PC-3 (cell line): ENCODE measurements around the gene DIS3L2.

ENCODE experiments used
- EZH2phosphoT487 ChIP-seq: fragments of 300-600 bp; sonication (generic); IDR thresholded peaks from 2 replicates; pipeline ENCODE4 v1.6.1; 2018; ENCODE audit warnings: mild to moderate bottlenecking, antibody characterized with exemption, low read length, borderline replicate concordance
- TF ChIP-seq, protein P1 (sequence below): fragments of 300-600 bp; sonication (generic); conservative IDR thresholded peaks from 2 replicates; pipeline ENCODE4 v1.5.1; 2017; ENCODE audit warnings: antibody characterized with exemption, low read depth, mild to moderate bottlenecking, low read length

DNA sequence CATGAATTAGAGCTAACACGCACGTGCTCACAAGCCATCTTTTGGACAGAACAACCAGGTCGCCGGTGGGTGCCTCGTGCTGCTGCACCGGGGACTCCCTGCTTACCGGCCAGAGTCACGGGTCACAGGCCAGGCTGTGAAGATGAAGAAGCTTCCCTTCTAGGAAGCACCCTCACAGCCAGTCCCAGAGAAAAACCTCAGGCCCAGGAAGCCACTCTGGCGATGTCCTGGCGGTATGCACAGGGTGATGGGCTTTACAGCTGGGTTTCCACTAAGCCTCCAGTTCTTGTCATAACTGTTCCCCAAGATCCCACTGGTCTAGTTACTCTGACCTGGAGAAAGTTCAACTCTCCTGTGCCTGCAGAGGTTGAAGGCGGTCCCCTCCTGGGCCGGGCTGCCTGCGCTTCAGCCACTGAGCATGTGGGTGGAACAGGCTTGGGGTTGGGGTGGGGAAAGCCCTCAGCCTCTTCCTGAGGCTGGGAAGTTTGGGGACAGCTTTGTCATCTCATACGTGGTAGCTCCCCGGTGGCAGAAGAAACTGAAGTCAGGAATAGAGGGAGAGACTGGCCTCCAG, 15.2 kb upstream of the DIS3L2 start:
- TF ChIP-seq EZH2phosphoT487, result no peak
- TF ChIP-seq, protein P1, sequence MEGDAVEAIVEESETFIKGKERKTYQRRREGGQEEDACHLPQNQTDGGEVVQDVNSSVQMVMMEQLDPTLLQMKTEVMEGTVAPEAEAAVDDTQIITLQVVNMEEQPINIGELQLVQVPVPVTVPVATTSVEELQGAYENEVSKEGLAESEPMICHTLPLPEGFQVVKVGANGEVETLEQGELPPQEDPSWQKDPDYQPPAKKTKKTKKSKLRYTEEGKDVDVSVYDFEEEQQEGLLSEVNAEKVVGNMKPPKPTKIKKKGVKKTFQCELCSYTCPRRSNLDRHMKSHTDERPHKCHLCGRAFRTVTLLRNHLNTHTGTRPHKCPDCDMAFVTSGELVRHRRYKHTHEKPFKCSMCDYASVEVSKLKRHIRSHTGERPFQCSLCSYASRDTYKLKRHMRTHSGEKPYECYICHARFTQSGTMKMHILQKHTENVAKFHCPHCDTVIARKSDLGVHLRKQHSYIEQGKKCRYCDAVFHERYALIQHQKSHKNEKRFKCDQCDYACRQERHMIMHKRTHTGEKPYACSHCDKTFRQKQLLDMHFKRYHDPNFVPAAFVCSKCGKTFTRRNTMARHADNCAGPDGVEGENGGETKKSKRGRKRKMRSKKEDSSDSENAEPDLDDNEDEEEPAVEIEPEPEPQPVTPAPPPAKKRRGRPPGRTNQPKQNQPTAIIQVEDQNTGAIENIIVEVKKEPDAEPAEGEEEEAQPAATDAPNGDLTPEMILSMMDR, result no peak
